ENCODE results near the gene ANKDD1A.

Gene ANKDD1A

GRCh38 chr15:64947211-64947610 is 35.5 kb downstream of the ANKDD1A start:
- no peak for TF ChIP-seq CTCF (IDR thresholded peaks at IDR 0.05; ENCODE audit: borderline replicate concordance, insufficient read depth, low read depth, low read length)
- no peak overlapping the region for H3K4me3 ChIP-seq (ENCODE audit: low read depth, low read length)

- no peak overlapping the region for H3K4me3 ChIP-seq (ENCODE audit: low read depth, low read length)
- no peak for TF ChIP-seq CTCF (IDR thresholded peaks at IDR 0.05; ENCODE audit: borderline replicate concordance, insufficient read depth, low read depth, low read length)
Measured at GRCh38 chr15:64948916-64949315, 37.2 kb downstream of the ANKDD1A start.

GRCh38 chr15:64949383-64950186 is 37.9 kb downstream of the ANKDD1A start:
- TF ChIP-seq CTCF (IDR thresholded peaks at IDR 0.05; ENCODE audit: borderline replicate concordance, insufficient read depth, low read depth, low read length) = no peak

GRCh38 chr15:64950888-64951287 is 39.2 kb downstream of the ANKDD1A start:
- TF ChIP-seq CTCF (IDR thresholded peaks at IDR 0.05; ENCODE audit: borderline replicate concordance, insufficient read depth, low read depth, low read length) = no peak
- no peak overlapping the region for H3K4me3 ChIP-seq (ENCODE audit: low read depth, low read length)

More at GRCh38 chr15:64949383-64950186, 37.9 kb downstream of the ANKDD1A start:
- no peak overlapping the region for H3K4me3 ChIP-seq (ENCODE audit: low read depth, low read length)

- H3K4me3 ChIP-seq (ENCODE audit: low read depth, low read length) = no peak overlapping the region
- no peak for TF ChIP-seq CTCF (IDR thresholded peaks at IDR 0.05; ENCODE audit: borderline replicate concordance, insufficient read depth, low read depth, low read length)
Measured at GRCh38 chr15:64951777-64952418, 40.2 kb downstream of the ANKDD1A start.

GRCh38 chr15:64954395-64954794 is 42.7 kb downstream of the ANKDD1A start:
- no peak for TF ChIP-seq CTCF (IDR thresholded peaks at IDR 0.05; ENCODE audit: borderline replicate concordance, insufficient read depth, low read depth, low read length)
- H3K4me3 ChIP-seq (ENCODE audit: low read depth, low read length) = no peak overlapping the region

- no peak for TF ChIP-seq CTCF (IDR thresholded peaks at IDR 0.05; ENCODE audit: borderline replicate concordance, insufficient read depth, low read depth, low read length)
- H3K4me3 ChIP-seq (ENCODE audit: low read depth, low read length) = no peak overlapping the region
Measured at GRCh38 chr15:64959128-64959527, 47.4 kb downstream of the ANKDD1A start.

All from GM12875 (cell line).